DND-41 (cell line): ENCODE measurements around the gene FOS.
"Not testable (repeated sequence)": the region's sequence is repeated elsewhere in the genome, so short reads cannot be mapped to it uniquely, and the experiment has no call there.

Source experiments
- ATAC-seq: fragments of 200-7000 bp; cut with Tn5 transposase; 3 replicates; pipeline ENCODE4 v1.9.1; 2021; ENCODE audit warnings: low read depth; ENCODE audit not compliant: insufficient read depth
- DNase-seq: peaks from one replicate; pipeline ENCODE4 v3.0.0-alpha.2; 2020
- H2AFZ ChIP-seq: 2 replicates; pipeline ENCODE4 v1.6.0; 2012; ENCODE audit warnings: low read depth, low read length
- H3K27ac ChIP-seq: 2 replicates; pipeline ENCODE4 v1.5.1; 2012; ENCODE audit warnings: low read length, inconsistent platforms
- H3K27me3 ChIP-seq: fragments of 200-600 bp; sonication (generic); 2 replicates; pipeline ENCODE4 v1.6.0; 2012; ENCODE audit warnings: low read length, mild to moderate bottlenecking, inconsistent platforms; ENCODE audit not compliant: insufficient read depth, poor library complexity
- H3K36me3 ChIP-seq: 2 replicates; pipeline ENCODE4 v1.5.1; 2012; ENCODE audit warnings: low read length, inconsistent platforms; ENCODE audit not compliant: insufficient read depth
- H3K4me1 ChIP-seq: 2 replicates; pipeline ENCODE4 v1.5.1; 2012; ENCODE audit warnings: mild to moderate bottlenecking, low read length; ENCODE audit not compliant: insufficient read depth
- H3K4me2 ChIP-seq: 2 replicates; pipeline ENCODE4 v1.6.0; 2012; ENCODE audit warnings: mild to moderate bottlenecking, moderate library complexity, low read length, inconsistent platforms; ENCODE audit not compliant: insufficient read depth
- H3K4me3 ChIP-seq, 2 experiments: fragments of 200-600 bp in 1 of 2; shearing (Covaris generic) in 1 of 2; 2 replicates each; pipeline ENCODE4 v1.5.1; 2012 to 2016; ENCODE audit warnings: inconsistent platforms in 2 of 2, low read length in 2 of 2, mild to moderate bottlenecking in 2 of 2, low read depth in 1 of 2, moderate library complexity in 1 of 2
- H3K79me2 ChIP-seq: 2 replicates; pipeline ENCODE4 v1.6.0; 2012; ENCODE audit warnings: low read length, inconsistent platforms; ENCODE audit not compliant: insufficient read depth
- H3K9ac ChIP-seq: 2 replicates; pipeline ENCODE4 v1.6.0; 2012; ENCODE audit warnings: low read depth, mild to moderate bottlenecking, inconsistent platforms, low read length, moderate library complexity
- H3K9me3 ChIP-seq: 2 replicates; pipeline ENCODE4 v1.5.1; 2012; ENCODE audit warnings: low read length, moderate library complexity, mild to moderate bottlenecking, inconsistent platforms; ENCODE audit not compliant: insufficient read depth, severe bottlenecking
- H4K20me1 ChIP-seq: 2 replicates; pipeline ENCODE4 v1.6.0; 2012; ENCODE audit warnings: low read length; ENCODE audit not compliant: insufficient read depth
- CTCF ChIP-seq: IDR thresholded peaks from 2 replicates; pipeline ENCODE4 v1.5.1; 2012; ENCODE audit warnings: borderline replicate concordance, low read length, moderate library complexity, mild to moderate bottlenecking; ENCODE audit not compliant: poor library complexity, severe bottlenecking; ENCODE audit errors: extremely low read depth
- EZH2 ChIP-seq: IDR thresholded peaks from 3 replicates; pipeline ENCODE4 v1.6.1; 2012; ENCODE audit warnings: borderline replicate concordance, low read depth, mild to moderate bottlenecking, moderate library complexity, low read length, inconsistent platforms; ENCODE audit not compliant: severe bottlenecking

The FOS gene

GRCh38 chr14:75234173-75235115 lies 44.2 kb upstream of the FOS start:
- no peak for DNase-seq
- no peak for ATAC-seq
- H3K9me3 ChIP-seq = no peaks in the 10 kb centered on the region
- H3K4me2 ChIP-seq = no peak overlapping the region
- H3K79me2 ChIP-seq = no peaks in the 10 kb centered on the region
- no peaks in the 10 kb centered on the region for H4K20me1 ChIP-seq
- no peak overlapping the region for H2AFZ ChIP-seq
- no peaks in the 10 kb centered on the region for H3K36me3 ChIP-seq
- TF ChIP-seq EZH2 = no peak
- no peak for TF ChIP-seq CTCF
- H3K27ac ChIP-seq = no peak overlapping the region
- no peak overlapping the region for H3K4me3 ChIP-seq
- H3K9ac ChIP-seq = no peak overlapping the region
- peaks cover 16% of the 10 kb centered on the region for H3K4me1 ChIP-seq
- H3K27me3 ChIP-seq = no peaks in the 10 kb centered on the region

DNA sequence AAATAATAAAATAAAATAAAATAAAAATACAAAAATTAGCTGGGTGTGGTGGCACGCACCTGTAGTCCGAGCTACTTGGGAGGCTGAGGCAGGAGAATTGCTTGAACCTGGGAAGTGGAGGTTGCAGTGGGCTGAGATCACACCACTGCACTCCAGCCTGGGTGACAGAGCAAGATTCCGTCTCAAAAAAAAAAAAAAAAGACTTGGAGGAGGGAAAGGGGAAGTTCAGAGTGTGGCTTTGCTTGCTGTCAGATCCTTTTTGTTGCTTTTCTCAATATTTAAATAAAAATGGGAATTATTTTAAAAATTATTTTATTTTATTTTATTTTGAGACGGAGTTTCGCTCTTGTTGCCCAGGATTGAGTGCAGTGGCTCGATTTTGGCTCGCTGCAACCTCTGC lies 43.4 kb upstream of the FOS start:
- not testable (repeated sequence) for H2AFZ ChIP-seq

GRCh38 chr14:75236467-75236866 lies 42.2 kb upstream of the FOS start:
- no peak overlapping the region for H3K27ac ChIP-seq
- H3K36me3 ChIP-seq = no peaks in the 10 kb centered on the region
- no peak for ATAC-seq
- no peaks in the 10 kb centered on the region for H3K27me3 ChIP-seq
- no peaks in the 10 kb centered on the region for H3K9me3 ChIP-seq
- no peaks in the 10 kb centered on the region for H3K79me2 ChIP-seq
- H3K4me2 ChIP-seq = no peak overlapping the region
- no peak overlapping the region for H3K4me3 ChIP-seq
- no peak for TF ChIP-seq EZH2
- H3K4me1 ChIP-seq = no peaks in the 10 kb centered on the region; the same call in 1 of the 2 replicates
- no peaks in the 10 kb centered on the region for H4K20me1 ChIP-seq
- no peak overlapping the region for H2AFZ ChIP-seq
- DNase-seq = no peak
- H3K9ac ChIP-seq = no peak overlapping the region

More for the DNA sequence above, 43.4 kb upstream of the FOS start:
- not testable (repeated sequence) for H3K9ac ChIP-seq, H3K27me3 ChIP-seq, H3K79me2 ChIP-seq, H3K9me3 ChIP-seq, ATAC-seq, H4K20me1 ChIP-seq, H3K4me1 ChIP-seq, H3K27ac ChIP-seq, H3K4me3 ChIP-seq, H3K4me2 ChIP-seq, DNase-seq, H3K36me3 ChIP-seq

DNA sequence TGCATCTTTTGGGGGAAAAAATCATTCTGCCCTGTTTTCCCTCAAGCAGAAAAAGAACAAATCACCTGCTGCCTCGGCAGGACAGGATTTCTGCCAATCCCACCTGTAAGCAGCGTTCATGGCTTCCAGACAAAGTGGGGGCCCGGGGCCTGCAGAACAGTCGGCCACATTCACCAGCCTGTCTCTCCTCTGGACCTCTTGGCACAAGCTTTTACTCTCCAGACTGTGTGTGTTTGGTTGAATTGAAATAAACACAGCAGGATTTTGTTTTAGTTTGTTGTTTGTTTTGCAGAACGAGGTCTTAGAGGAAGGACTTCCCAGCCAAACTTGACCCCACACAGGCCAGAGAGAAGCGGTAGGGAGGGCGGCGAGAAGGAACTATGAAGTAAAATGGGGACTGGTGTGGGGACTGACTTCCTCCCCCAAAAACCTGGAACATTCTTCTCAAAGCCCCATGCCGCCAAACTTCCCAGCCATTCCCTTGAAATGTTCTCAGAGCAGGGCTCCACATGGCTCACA lies 41.7 kb upstream of the FOS start:
- no peak overlapping the region for H3K9ac ChIP-seq
- H3K79me2 ChIP-seq = no peaks in the 10 kb centered on the region
- no peak overlapping the region for H3K4me2 ChIP-seq
- H3K27ac ChIP-seq = no peak overlapping the region
- no peak for ATAC-seq
- TF ChIP-seq EZH2 (no peak), CTCF (no peak)
- no peaks in the 10 kb centered on the region for H4K20me1 ChIP-seq
- no peaks in the 10 kb centered on the region for H3K27me3 ChIP-seq
- H3K9me3 ChIP-seq = no peaks in the 10 kb centered on the region
- no peaks in the 10 kb centered on the region for H3K36me3 ChIP-seq
- no peak overlapping the region for H2AFZ ChIP-seq
- H3K4me3 ChIP-seq = no peak overlapping the region
- DNase-seq = no peak
- no peaks in the 10 kb centered on the region; the same call in 1 of the 2 replicates for H3K4me1 ChIP-seq
